Gastroesophageal sphincter (tissue), 4 donors: ENCODE measurements around the gene AKR1B1. TPM values are rescaled to one million over a fixed set of nuclear protein-coding genes. Genes with fewer than 3 reads are reported as not detected.
"Not testable (repeated sequence)": the region's sequence is repeated elsewhere in the genome, so short reads cannot be mapped to it uniquely, and the experiment has no call there.

Experiments used
- ATAC-seq: fragments of 150-250 bp; one replicate; pipeline ENCODE4 v1.9.1; 2016; ENCODE audit warnings: mild to moderate bottlenecking, moderate library complexity
- H3K27ac ChIP-seq, 4 donors: fragments of 200-600 bp; sonication (generic) in 3 of 4; 1 replicate in 3 of 4; 2 replicates in 1 of 4; pipeline ENCODE4 v1.5.1; 2016 to 2019
- H3K27me3 ChIP-seq: fragments of 200-600 bp; sonication (generic); one replicate; pipeline ENCODE4 v1.5.1; 2019
- H3K36me3 ChIP-seq, 2 donors: fragments of 200-600 bp; sonication (generic); one replicate each; pipeline ENCODE4 v1.5.1; 2019; ENCODE audit warnings: control low read depth in 1 of 2
- H3K4me1 ChIP-seq, 3 donors: fragments of 200-600 bp; sonication (generic); 1 replicate in 2 of 3; 2 replicates in 1 of 3; pipeline ENCODE4 v1.5.1; 2016 to 2019; ENCODE audit warnings: control low read depth in 2 of 3
- H3K4me3 ChIP-seq, 2 donors: fragments of 200-600 bp; sonication (generic); one replicate each; pipeline ENCODE4 v1.5.1; 2019; ENCODE audit warnings: mild to moderate bottlenecking in 1 of 2, moderate library complexity in 1 of 2
- H3K9me3 ChIP-seq, 3 donors: fragments of 200-600 bp; sonication (generic); one replicate each; pipeline ENCODE4 v1.5.1; 2017 to 2019; ENCODE audit warnings: control low read depth in 2 of 3
- EP300 ChIP-seq: sonication (generic); formaldehyde crosslinking; IDR thresholded peaks from one replicate; pipeline ENCODE4 v1.6.1; 2017; ENCODE audit warnings: antibody characterized with exemption, mild to moderate bottlenecking
- POLR2A ChIP-seq, 2 donors: fragments of 450-650 bp; IDR thresholded peaks; one replicate each; pipeline ENCODE4 v1.6.1; 2017; ENCODE audit warnings: antibody characterized with exemption in 2 of 2, mild to moderate bottlenecking in 2 of 2, moderate library complexity in 1 of 2
- POLR2AphosphoS5 ChIP-seq: sonication (generic); formaldehyde crosslinking; IDR thresholded peaks from one replicate; pipeline ENCODE4 v1.6.1; 2017; ENCODE audit warnings: antibody characterized with exemption
- WGBS, 2 donors: methylation state at CpG; one replicate each; pipeline ENCODE4 v1.1.5; 2018; ENCODE audit warnings: low coverage in 1 of 2; 5-methylcytosine and 5-hydroxymethylcytosine counted together
- total RNA-seq, 4 donors: library from RNA; depleted of rRNA; stranded (reverse); fragments of >200 nt; gene quantifications; one replicate each; pipeline ENCODE4 v1.1.0, GENCODE V29; 2016
- TF ChIP-seq, protein P1 (sequence below), 4 experiments: fragments of 200-600 bp in 2 of 4; fragments of 450-650 bp in 2 of 4; sonication (generic) in 1 of 4; IDR thresholded peaks; one replicate each; pipeline ENCODE4 v1.5.1; 2017 to 2019; ENCODE audit warnings: antibody characterized with exemption in 4 of 4, mild to moderate bottlenecking in 2 of 4, moderate library complexity in 2 of 4

Gene AKR1B1
- total RNA-seq, 4 donors from 2014 or later = 34.1 to 55.2 (median 41.1) TPM

DNA sequence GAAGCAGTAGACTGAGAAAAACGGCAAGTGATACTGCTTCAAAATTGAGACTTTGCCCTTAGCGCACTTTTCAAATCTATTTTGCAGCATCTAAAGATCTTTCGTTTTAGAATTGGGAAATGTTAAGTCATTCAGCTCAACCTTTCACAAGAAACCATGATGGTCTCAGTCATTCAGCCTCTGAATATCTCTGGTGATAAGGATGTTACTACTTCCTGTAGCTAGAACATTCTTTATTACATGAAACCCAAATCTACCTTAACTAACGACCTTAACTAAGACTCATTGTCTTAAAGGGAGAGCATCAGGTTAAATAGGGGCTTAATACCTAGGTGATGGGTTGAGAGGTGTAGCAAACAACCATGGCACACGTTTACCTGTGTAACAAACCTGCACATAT lies 42.1 kb upstream of the AKR1B1 start:
- TF ChIP-seq, protein P1, sequence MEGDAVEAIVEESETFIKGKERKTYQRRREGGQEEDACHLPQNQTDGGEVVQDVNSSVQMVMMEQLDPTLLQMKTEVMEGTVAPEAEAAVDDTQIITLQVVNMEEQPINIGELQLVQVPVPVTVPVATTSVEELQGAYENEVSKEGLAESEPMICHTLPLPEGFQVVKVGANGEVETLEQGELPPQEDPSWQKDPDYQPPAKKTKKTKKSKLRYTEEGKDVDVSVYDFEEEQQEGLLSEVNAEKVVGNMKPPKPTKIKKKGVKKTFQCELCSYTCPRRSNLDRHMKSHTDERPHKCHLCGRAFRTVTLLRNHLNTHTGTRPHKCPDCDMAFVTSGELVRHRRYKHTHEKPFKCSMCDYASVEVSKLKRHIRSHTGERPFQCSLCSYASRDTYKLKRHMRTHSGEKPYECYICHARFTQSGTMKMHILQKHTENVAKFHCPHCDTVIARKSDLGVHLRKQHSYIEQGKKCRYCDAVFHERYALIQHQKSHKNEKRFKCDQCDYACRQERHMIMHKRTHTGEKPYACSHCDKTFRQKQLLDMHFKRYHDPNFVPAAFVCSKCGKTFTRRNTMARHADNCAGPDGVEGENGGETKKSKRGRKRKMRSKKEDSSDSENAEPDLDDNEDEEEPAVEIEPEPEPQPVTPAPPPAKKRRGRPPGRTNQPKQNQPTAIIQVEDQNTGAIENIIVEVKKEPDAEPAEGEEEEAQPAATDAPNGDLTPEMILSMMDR (IDR thresholded peaks at IDR 0.05) = no peak
- no peak for TF ChIP-seq POLR2AphosphoS5
- TF ChIP-seq POLR2A (IDR thresholded peaks at IDR 0.05) = no peak
- TF ChIP-seq EP300 = no peak
- no peaks in the 10 kb centered on the region for H3K9me3 ChIP-seq
- no peaks in the 10 kb centered on the region for H3K27me3 ChIP-seq
- ATAC-seq = no peak
- WGBS, 2 donors = 56 to 79% methylated on average over 4 to 5 of the region's 5 CpGs
- H3K36me3 ChIP-seq = no peaks in the 10 kb centered on the region
- no peak overlapping the region for H3K4me3 ChIP-seq
- H3K27ac ChIP-seq = no peak overlapping the region
- peaks cover 0 to 6% (median 0%) of the 10 kb centered on the region in 3 donors for H3K4me1 ChIP-seq

DNA sequence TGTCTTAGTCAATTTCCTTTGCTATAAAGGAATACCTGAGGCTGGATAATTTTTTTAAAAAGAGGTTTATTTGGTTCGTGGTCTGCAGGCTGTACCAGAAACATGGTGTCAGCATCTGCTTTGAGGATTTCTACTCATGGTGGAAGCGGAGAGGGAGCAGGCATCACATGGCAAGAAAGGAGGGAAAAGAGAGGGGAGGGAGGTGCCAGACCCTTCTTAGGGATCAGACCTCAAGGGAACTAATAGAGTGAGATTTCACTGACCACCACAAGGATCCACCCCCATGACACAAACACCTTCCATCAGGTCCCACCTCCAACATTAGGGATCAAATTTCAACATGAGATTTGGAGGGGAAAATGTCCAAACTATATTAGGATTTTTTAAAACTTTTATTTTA lies 41.5 kb upstream of the AKR1B1 start:
- 65 to 72% methylated on average over 2 of the region's 2 CpGs for WGBS, 2 donors
- no peak overlapping the region for H3K4me3 ChIP-seq
- no peak overlapping the region for H3K27ac ChIP-seq
- H3K9me3 ChIP-seq = no peaks in the 10 kb centered on the region
- no peak for ATAC-seq
- peaks cover 0 to 6% (median 0%) of the 10 kb centered on the region in 3 donors for H3K4me1 ChIP-seq
- no peaks in the 10 kb centered on the region for H3K27me3 ChIP-seq
- TF ChIP-seq POLR2AphosphoS5 (no peak), POLR2A (IDR thresholded peaks at IDR 0.05) (no peak), EP300 (no peak)
- TF ChIP-seq, protein P1 (IDR thresholded peaks at IDR 0.05) = no peak
- H3K36me3 ChIP-seq = no peaks in the 10 kb centered on the region

DNA sequence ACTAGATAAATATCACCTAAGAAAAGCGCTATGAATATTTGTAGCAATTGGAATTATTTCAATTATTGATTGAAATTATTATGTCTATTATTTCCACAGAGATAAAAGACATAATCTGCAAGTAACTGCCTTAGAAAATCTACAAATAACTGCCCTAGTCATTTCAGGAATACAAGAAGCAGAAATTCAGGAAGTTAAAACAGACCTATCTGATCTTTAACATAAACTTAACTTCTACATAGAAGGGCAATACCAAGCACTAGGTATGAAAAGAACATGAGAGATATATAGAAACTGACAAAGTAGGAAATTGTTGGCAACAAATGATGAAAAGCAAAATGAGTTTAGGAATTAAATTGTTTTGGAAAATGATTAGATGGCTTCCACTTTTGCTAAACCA lies 36.6 kb upstream of the AKR1B1 start:
- WGBS, 2 donors = 85 to 96% methylated on average over 1 of the region's 1 CpG

DNA sequence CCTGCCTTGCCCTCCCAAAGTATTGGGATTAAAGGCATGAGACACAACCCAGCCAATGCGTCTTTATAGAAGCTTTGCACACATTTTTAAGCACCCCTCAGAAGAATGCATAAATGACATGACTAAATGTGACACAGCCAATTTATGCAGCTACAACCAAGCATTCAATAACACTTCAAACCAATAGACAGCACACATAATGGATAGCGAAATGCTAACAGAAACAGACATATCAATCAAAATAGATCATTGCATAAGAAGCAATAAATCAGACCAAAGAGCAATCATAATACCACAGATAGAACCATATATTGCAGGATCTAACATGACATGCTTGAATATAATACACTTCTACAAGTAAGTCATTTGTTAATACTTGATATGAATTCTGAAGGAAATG lies 34.2 kb upstream of the AKR1B1 start:
- no peak overlapping the region for H3K27ac ChIP-seq
- TF ChIP-seq POLR2AphosphoS5 (no peak), EP300 (no peak), POLR2A (IDR thresholded peaks at IDR 0.05) (no peak)
- TF ChIP-seq, protein P1 (IDR thresholded peaks at IDR 0.05) = no peak
- no peaks in the 10 kb centered on the region for H3K36me3 ChIP-seq
- H3K9me3 ChIP-seq = no peaks in the 10 kb centered on the region
- no peak for ATAC-seq
- peaks cover 1% of the 10 kb centered on the region for H3K27me3 ChIP-seq
- no peaks in the 10 kb centered on the region for H3K4me1 ChIP-seq
- H3K4me3 ChIP-seq = no peak overlapping the region
- 63 to 94% methylated on average over 1 to 2 of the region's 2 CpGs for WGBS, 2 donors

More for the DNA sequence above, 36.6 kb upstream of the AKR1B1 start:
- Histone ChIP-seq H3K4me3 (no peak overlapping the region), H3K4me1 (no peaks in the 10 kb centered on the region), H3K36me3 (no peaks in the 10 kb centered on the region), H3K9me3 (no peaks in the 10 kb centered on the region), H3K27ac (no peak overlapping the region), H3K27me3 (no peaks in the 10 kb centered on the region)
- TF ChIP-seq POLR2AphosphoS5 (no peak), EP300 (no peak), POLR2A (IDR thresholded peaks at IDR 0.05) (no peak)
- TF ChIP-seq, protein P1 (IDR thresholded peaks at IDR 0.05) = no peak
- no peak for ATAC-seq

DNA sequence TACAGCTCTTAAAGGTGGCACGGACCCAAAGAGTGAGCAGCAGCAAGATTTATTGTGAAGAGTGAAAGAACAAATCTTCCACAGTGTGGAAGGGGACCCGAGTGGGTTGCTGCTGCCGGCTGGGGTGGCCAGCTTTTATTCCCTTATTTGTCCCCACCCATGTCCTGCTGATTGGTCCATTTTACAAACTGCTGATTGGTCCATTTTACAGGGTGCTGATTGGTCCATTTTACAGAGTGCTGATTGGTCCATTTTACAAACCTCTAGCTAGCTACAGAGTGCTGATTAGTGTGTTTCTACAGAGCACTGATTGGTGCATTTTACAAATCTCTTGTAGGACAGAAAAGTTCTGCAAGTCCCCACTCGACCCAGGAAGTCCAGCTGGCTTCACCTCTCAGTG lies 28.8 kb upstream of the AKR1B1 start:
- not testable (repeated sequence) for H3K27me3 ChIP-seq, ATAC-seq, H3K4me1 ChIP-seq, H3K9me3 ChIP-seq, H3K4me3 ChIP-seq, H3K27ac ChIP-seq, H3K36me3 ChIP-seq
- 25 to 65% methylated on average over 1 to 3 of the region's 4 CpGs for WGBS, 2 donors
